HG02588 (cell line): ENCODE data around the gene GGT6.

ENCODE experiments used
- ATAC-seq: cut with Tn5 transposase; IDR thresholded peaks from one replicate; pipeline ENCODE4 v1.9.1; 2021; ENCODE audit warnings: mild to moderate bottlenecking, moderate library complexity; ENCODE audit not compliant: unreplicated experiment

GGT6 gene

DNA sequence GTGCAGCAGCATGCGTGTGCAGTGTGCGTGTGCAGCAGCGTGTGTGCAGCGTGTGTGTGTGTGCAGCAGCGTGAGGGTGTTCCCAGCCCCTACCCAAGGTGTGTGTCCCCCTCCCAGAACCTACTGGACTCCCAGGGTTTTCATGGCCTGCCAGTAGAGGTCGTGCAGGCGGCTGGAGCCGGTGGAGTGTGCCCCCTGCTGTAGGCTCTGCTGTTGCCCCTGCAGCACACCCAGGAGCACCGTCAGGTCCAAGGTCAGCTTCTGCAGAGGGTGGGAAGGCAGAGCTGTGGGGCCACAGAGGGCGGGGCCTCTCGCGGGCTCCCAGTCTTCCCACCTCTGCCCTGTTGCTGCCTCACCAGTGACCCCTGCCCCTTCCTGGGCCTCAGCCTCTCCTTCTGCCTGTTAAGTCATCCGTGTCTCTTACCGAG lies 20.1 kb downstream of the GGT6 start:
- no peak for ATAC-seq

GRCh38 chr17:4539576-4540223 lies 20.7 kb downstream of the GGT6 start:
- ATAC-seq: no peak

DNA sequence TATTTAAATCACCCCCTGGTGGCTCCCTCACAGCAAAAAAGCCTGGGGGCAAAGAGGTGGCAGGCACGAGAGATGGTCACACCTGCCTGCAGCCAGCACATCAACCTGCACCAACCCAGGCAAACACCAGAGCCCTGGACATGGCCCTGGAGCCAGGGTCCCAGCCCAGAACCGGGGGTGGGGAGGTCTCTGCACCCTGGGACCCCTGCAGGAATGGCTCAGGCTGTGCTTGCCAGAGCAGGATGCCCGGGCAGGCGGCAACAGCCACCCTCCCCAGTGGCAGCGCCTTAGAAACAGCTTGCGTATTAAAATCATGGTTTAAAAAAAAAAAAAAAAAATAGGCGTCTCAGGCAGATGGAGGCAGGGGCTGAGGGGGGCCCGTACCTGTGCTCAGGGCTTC lies 21.4 kb downstream of the GGT6 start:
- ATAC-seq: no peak

GRCh38 chr17:4538236-4539002 lies 22.0 kb downstream of the GGT6 start:
- no peak for ATAC-seq

DNA sequence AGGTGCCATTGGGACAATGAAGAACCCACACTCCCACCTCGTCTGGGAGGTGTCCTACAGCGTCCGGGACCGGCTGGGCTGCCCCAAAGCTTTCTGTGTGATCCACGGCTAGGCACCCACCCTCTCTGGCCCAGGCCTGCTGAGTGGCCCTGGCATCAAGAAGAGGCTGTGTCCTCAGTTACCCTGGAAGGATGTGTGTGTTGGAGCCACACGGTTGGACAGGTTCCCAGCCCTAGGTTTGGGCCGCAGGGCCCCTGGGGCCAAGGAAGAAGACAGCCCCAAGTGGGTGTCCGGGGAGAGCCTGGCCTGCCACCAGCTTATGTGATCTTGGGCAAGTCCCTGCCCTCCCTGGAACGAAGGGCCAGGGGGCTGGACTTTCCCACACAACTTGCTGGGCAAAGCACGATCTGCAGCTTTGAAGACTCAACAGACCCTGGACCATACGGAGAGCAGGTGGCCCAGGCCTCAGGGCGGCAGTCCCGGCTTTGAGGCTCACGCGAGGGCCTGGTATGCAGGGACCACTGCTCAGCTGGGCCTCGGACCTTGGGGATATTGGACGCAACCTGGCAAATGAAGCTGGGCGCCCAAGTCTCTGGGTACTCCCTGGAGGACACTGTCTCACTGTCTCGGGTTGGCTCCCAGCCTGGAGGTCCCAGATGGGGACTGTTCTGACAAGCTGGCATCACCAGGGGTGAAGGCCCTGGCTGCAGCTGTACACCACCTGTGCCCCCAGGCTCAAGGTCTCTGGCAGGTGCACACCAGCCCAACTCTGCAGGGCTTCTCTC lies 22.7 kb downstream of the GGT6 start:
- no peak for ATAC-seq

DNA sequence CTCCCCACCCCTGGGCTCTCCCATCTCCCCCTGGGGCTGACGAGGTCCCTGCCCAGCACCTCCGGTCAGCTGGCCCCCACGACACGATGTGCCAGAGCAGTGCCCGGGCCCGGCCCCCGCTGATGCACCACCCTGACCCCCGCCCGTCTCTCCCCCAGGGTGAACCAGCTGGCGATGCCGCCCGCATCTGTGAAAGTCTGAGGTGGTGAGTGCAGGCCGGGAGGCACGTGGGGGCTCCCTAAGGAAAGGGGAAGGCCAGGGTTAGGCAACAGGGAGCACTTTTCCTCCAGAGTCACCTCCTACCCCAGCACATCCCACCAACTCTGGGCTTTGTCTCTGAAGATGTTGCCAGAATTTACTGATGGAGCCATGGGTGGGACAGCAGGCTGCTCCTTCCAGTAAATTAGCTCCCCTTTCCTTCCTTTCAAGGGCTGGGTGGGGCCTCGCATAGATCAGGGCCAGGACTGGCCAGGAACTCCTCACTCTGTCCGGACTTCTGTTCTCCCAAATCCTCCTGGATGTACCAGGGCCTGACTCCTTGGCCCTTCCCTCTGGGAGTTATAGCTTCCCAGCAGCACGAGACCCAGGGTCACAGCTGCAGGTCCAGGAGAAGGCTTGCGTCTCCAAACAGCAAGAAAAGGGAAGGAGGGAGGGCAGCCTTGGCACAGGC lies 23.5 kb downstream of the GGT6 start:
- ATAC-seq: no peak

- no peak for ATAC-seq
Observed at GRCh38 chr17:4536259-4536741, 24.1 kb downstream of the GGT6 start.

GRCh38 chr17:4535667-4536258 lies 24.6 kb downstream of the GGT6 start:
- no peak for ATAC-seq

DNA sequence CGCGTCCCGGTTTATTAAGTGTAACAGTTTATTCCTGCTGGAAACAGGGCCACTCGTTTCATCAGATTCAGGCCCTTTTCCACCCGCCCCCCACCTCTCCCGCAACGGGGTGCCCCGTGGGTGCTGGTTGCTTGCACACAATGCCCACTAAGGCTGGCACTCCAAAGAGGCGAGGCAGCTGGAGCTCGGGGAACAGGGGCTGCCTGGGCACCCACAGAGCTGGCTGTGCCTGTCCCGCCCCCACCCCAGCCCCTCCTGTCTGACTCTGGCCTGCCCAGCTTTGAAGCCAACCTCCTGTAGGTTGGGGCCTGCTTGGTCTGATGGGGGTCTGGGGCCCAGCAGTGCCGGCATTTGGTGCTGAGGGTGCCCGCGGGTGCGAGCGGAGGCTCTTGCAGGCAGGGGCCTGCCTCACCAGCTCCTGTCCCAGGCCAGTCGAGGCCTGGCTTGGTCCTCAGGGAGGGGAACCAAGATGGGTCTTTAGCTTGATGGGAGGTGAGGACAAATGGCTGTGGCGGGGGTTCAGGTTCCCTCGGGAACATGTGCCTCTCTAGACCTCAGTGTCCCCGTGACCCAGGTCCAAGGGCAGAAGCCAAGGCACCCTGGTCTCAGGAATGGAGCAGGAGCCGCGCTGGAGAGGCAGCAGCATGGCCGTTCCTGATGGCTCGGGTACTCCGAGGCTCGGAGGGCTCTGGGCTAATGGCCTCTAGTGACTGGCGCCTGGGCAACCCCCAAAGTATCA lies 25.3 kb downstream of the GGT6 start:
- ATAC-seq: no peak

GRCh38 chr17:4534515-4534914 lies 25.9 kb downstream of the GGT6 start:
- ATAC-seq: no peak

DNA sequence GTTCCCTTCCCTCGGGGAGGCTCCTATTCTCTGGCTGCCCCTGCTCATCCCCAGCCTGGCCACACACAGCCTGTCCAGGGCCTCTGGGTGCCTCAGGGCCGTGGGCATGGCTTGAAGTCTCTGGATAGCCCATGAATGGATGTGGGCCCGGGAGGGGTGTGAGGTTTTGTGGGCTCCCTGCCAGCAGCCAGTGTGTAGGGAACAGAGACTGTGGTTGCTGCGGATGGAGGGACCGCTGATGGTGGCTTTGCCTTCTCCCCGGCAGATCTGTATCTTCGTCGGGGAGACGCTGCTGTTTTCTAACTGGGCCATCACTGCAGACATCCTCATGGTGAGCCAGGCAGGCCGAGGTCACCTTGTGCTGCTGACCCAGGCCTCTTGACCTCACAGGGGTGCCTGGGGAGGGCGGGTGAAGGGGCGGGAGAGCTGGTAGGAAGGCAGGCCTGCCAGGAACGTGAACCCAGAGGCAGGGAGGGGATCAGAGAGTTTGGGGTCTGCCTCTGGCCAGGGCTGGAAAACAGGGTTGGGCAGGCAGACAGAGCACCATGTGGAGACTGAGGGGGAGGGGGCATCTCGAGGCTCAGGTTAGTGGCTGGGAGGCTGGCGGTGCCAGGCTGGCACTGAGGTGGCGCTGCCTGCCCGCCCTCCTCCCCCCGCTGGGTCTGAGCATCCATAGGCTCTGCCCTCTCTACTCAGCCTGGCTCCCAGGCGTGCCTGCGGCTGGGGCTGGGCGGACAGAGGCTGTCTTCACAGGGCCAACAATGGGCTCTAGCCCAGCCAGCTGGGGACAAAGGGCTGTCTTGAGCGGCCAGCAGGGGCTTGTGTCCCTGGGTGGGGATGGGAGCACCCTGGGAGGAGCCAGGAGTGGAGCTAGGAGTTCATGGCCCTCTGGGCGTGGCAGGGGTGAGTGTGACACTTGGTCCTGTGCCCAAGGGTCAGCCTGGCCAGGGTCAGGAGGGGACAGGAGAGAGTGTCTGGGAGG lies 26.6 kb downstream of the GGT6 start:
- no peak for ATAC-seq

GRCh38 chr17:4532860-4533522 lies 27.4 kb downstream of the GGT6 start:
- ATAC-seq: no peak

- ATAC-seq: no peak
Observed at GRCh38 chr17:4531988-4532736, 28.2 kb downstream of the GGT6 start.

DNA sequence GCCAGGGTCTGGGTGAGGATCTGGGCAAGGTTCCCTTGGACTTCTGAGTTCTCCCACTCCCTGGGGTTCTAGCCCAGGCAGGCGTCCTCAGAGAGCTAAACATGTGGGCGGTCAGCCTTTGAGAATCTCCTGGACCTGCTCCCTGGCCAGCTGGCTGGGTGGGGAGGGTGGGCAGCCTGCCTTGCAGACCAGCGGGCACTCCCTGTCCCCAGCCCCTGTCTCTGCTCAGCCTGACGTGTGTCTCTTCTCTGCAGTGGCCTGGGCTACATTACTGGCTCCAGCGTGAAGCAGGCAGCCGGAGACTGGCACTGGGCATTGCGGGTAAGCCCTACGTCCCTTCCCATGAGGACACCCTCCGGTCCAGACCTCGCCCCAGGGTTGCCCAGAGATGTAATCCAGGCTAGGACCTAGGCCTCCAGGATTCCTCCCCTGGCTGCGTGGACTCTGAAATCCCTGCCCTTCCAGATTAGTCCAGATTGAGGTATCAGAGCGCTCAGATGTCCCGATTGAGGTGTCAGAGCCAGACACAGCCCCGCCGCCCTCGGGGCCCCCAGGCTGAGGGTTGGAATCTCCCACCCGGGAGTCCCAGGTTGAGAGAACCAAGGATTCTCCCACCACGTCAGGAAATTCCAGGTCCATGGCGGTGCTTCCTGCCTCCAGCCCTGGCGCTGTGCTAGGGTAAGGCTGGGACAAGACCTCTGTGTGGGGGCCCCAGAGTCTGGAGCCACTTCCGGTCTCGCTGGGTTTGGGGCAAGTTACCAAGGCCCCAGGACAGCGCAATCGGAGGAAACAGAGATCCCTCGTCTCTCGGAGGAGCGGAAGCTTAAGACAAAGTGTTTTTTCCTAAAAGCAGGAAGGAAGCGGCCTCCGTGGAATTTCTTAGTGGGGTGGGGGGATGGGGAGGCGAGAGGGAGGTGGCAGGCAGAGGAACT lies 29.3 kb downstream of the GGT6 start:
- no peak for ATAC-seq

GRCh38 chr17:4529533-4530152 lies 30.7 kb downstream of the GGT6 start:
- ATAC-seq: no peak

DNA sequence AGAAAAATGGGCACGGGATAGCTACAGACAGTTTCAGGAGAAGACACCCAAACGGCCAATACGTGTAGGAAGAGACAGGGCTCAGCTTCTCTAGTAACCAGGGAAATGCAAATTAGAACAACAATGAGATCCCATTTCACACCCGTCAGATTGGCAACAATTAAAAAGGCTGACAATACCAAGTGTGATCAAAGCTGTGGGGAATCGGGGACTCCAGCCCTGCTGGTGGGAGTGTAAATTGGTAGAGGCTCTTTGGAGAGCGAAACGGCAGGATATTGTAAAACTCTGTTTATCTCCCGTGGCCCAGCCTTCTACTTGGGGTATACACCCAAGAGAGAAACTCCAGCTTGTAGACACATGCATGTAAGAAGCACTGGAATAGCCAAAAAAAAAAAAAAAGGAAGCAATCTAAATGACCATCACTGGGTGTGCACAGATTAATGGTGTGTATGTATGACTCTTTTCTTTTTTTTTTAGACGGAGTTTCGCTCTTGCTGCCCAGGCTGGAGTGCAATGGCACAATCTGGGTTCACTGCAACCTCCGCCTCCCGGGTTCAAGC lies 32.7 kb downstream of the GGT6 start:
- no peak for ATAC-seq
